GM13976 (cell line): Measurements from ENCODE around the gene MYOZ2.

ENCODE experiments used
- DNase-seq: peaks from one replicate; pipeline ENCODE4 v3.0.0; 2012; ENCODE audit warnings: low spot score
- CTCF ChIP-seq: IDR thresholded peaks from 2 replicates; pipeline ENCODE4 v1.5.1; 2012; ENCODE audit warnings: borderline replicate concordance, mild to moderate bottlenecking; ENCODE audit not compliant: insufficient read depth; ENCODE audit errors: extremely low read depth, missing control alignments, control extremely low read depth
- in situ Hi-C: fragments of 300-500 bp; cut with MboI; formaldehyde crosslinking; loops from one replicate; pipeline ENCODE4 v1.12.0; 2022; ENCODE audit warnings: low sequenced_read_pairs, mixed read lengths, inconsistent platforms; ENCODE audit not compliant: unreplicated experiment

The MYOZ2 gene

GRCh38 chr4:119135721-119136121, at the start of gene MYOZ2:
MYOZ2 (plus strand) TSS chr4:119135832; CDS start chr4:119136526, 694 bp downstream.
- in situ Hi-C loops, result no loop called here
- no peak for TF ChIP-seq CTCF
- DNase-seq, result no peak

GRCh38 chr4:119087121-119087520, 48.5 kb upstream of the MYOZ2 start:
- DNase-seq, result no peak
- in situ Hi-C loops, result no loop called here
- no peak for TF ChIP-seq CTCF

GRCh38 chr4:119087656-119088055, 48.0 kb upstream of the MYOZ2 start:
- in situ Hi-C loops, result no loop called here
- TF ChIP-seq CTCF, result no peak
- DNase-seq, result no peak

- DNase-seq, result no peak
- TF ChIP-seq CTCF, result no peak
- in situ Hi-C loops, result no loop called here
Measured at GRCh38 chr4:119093042-119093827, 42.4 kb upstream of the MYOZ2 start.

GRCh38 chr4:119097282-119097900, 38.2 kb upstream of the MYOZ2 start:
- in situ Hi-C loops, result no loop called here
- no peak for TF ChIP-seq CTCF
- DNase-seq, result no peak

- in situ Hi-C loops, result no loop called here
- TF ChIP-seq CTCF, result no peak
- no peak for DNase-seq
Measured at GRCh38 chr4:119098306-119098705, 37.3 kb upstream of the MYOZ2 start.
